ENCODE measurements around the gene IVL.

The IVL gene

GRCh38 chr1:152899027-152899426, 9.3 kb upstream of the IVL start:
- no peak for DNase-seq

GRCh38 chr1:152899883-152900282, 8.5 kb upstream of the IVL start:
- DNase-seq: no peak

GRCh38 chr1:152901631-152902030, 6.7 kb upstream of the IVL start:
- no peak for DNase-seq

GRCh38 chr1:152902636-152903035, 5.7 kb upstream of the IVL start:
- DNase-seq: no peak

- no peak for DNase-seq
Observed at GRCh38 chr1:152904688-152905440, 3.5 kb upstream of the IVL start.

- DNase-seq: no peak
Observed at GRCh38 chr1:152906023-152906565, 2.3 kb upstream of the IVL start.

GRCh38 chr1:152909206-152909605, 860 bp downstream of the IVL start:
- DNase-seq: no peak

GRCh38 chr1:152912471-152912870, 4.1 kb downstream of the IVL start:
- no peak for DNase-seq

- DNase-seq: no peak
Observed at GRCh38 chr1:152912900-152913299, 4.6 kb downstream of the IVL start.

- DNase-seq: no peak
Observed at GRCh38 chr1:152917794-152918193, 9.4 kb downstream of the IVL start.

GRCh38 chr1:152919071-152919470, 10.7 kb downstream of the IVL start:
- no peak for DNase-seq

- no peak for DNase-seq
Observed at GRCh38 chr1:152924191-152924590, 15.8 kb downstream of the IVL start.

GRCh38 chr1:152926091-152926490, 17.7 kb downstream of the IVL start:
- peak; percentile 26 for DNase-seq

GRCh38 chr1:152928671-152929070, 20.3 kb downstream of the IVL start:
- no peak for DNase-seq

GRCh38 chr1:152932170-152932811, 23.9 kb downstream of the IVL start:
- DNase-seq: no peak

- DNase-seq: no peak
Observed at GRCh38 chr1:152933196-152933595, 24.9 kb downstream of the IVL start.

GRCh38 chr1:152940614-152941013, 32.3 kb downstream of the IVL start:
- no peak for DNase-seq

- DNase-seq: no peak
Observed at GRCh38 chr1:152941037-152941711, 32.8 kb downstream of the IVL start.

GRCh38 chr1:152942161-152942560, 33.8 kb downstream of the IVL start:
- DNase-seq: no peak

- no peak for DNase-seq
Observed at GRCh38 chr1:152946248-152946647, 37.9 kb downstream of the IVL start.

- DNase-seq: no peak
Observed at GRCh38 chr1:152946651-152947256, 38.4 kb downstream of the IVL start, which contains the start of gene SPRR5. TSS of gene SPRR5 (plus strand) at chr1:152947206. CDS start at chr1:152948555, 1,349 bp downstream.

GRCh38 chr1:152951711-152952110, 43.4 kb downstream of the IVL start:
- DNase-seq: no peak

- DNase-seq: no peak
Observed at GRCh38 chr1:152953761-152954160, 45.4 kb downstream of the IVL start.
